H1 (cell line): ENCODE results near the gene E2F1. TPM values are rescaled to one million over a fixed set of nuclear protein-coding genes. Genes with fewer than 3 reads are reported as not detected.

Source experiments
- CTCF ChIA-PET: fragments of 300-600 bp; sonication (Branson Sonifier 250); formaldehyde crosslinking; loops from one replicate; lab custom pipeline; 2021; ENCODE audit not compliant: partially characterized antibody; lab: Charles Lee
- POLR2A ChIA-PET: fragments of 300-600 bp; sonication (Branson Sonifier 250); formaldehyde crosslinking; loops from one replicate; lab custom pipeline; 2021; ENCODE audit warnings: inconsistent platforms; ENCODE audit not compliant: partially characterized antibody; lab: Charles Lee
- DNase-seq, 2 experiments: peaks; one replicate each; pipeline versions ENCODE4 v3.0.0 to v3.0.0-alpha.2; 2010 to 2022; ENCODE audit warnings: low spot score in 2 of 2, low read depth in 1 of 2, mixed read lengths in 1 of 2
- FAIRE-seq: peaks from 2 replicates; lab custom pipeline; 2011; peaks lifted over from hg19 to GRCh38; lab: Jason Lieb, UNC
- H2AFZ ChIP-seq: 2 replicates; pipeline ENCODE4 v1.8.1; 2012; ENCODE audit warnings: low read length, inconsistent platforms
- H2AK5ac ChIP-seq: 2 replicates; pipeline ENCODE4 v1.6.1; 2013; ENCODE audit warnings: low read depth, low read length
- H2BK120ac ChIP-seq: replicated peaks from 2 replicates; pipeline ENCODE3; 2013; ENCODE audit warnings: low read depth, low read length, inconsistent platforms
- H2BK12ac ChIP-seq: 2 replicates; pipeline ENCODE4 v1.6.1; 2013; ENCODE audit warnings: low read depth, low read length
- H2BK15ac ChIP-seq: 2 replicates; pipeline ENCODE4 v1.6.1; 2013; ENCODE audit warnings: low read length
- H2BK20ac ChIP-seq: 2 replicates; pipeline ENCODE4 v1.6.1; 2013; ENCODE audit warnings: low read length
- H2BK5ac ChIP-seq: 2 replicates; pipeline ENCODE4 v1.6.1; 2013; ENCODE audit warnings: low read depth, low read length
- H3K14ac ChIP-seq: 2 replicates; pipeline ENCODE4 v1.6.1; 2013; ENCODE audit warnings: inconsistent platforms; ENCODE audit not compliant: insufficient read length
- H3K18ac ChIP-seq: 2 replicates; pipeline ENCODE4 v1.6.1; 2013; ENCODE audit warnings: low read length; ENCODE audit errors: extremely low read depth
- H3K23ac ChIP-seq: 2 replicates; pipeline ENCODE4 v1.6.1; 2013; ENCODE audit warnings: inconsistent platforms; ENCODE audit not compliant: insufficient read length
- H3K23me2 ChIP-seq: 2 replicates; pipeline ENCODE4 v1.6.1; 2013; ENCODE audit warnings: low read depth, low read length
- H3K27ac ChIP-seq: 2 replicates; pipeline ENCODE4 v1.6.1; 2011; ENCODE audit warnings: low read depth, low read length, inconsistent platforms
- H3K27me3 ChIP-seq, 4 experiments: replicated peaks in 1 of 4; 1 replicate in 1 of 4; 2 replicates in 3 of 4; pipeline versions ENCODE4 v1.6.1 to v1.8.1; 2011 to 2013; ENCODE audit warnings: low read length in 3 of 4, mild to moderate bottlenecking in 3 of 4, inconsistent platforms in 2 of 4, mixed read lengths in 2 of 4, moderate library complexity in 1 of 4; ENCODE audit not compliant: control insufficient read depth in 3 of 4, insufficient read depth in 3 of 4; ENCODE audit errors: extremely low read depth in 1 of 4
- H3K36me3 ChIP-seq, 4 experiments: 2 replicates each; pipeline versions ENCODE4 v1.6.1 to v1.8.1; 2011 to 2013; ENCODE audit warnings: mild to moderate bottlenecking in 4 of 4, low read length in 3 of 4, moderate library complexity in 2 of 4, control low read depth in 1 of 4, inconsistent platforms in 1 of 4; ENCODE audit not compliant: insufficient read depth in 4 of 4, control insufficient read depth in 2 of 4
- H3K4ac ChIP-seq: replicated peaks from 2 replicates; pipeline ENCODE3; 2013; ENCODE audit warnings: low read length, low read depth, mixed read lengths, inconsistent platforms; ENCODE audit not compliant: insufficient read length
- H3K4me1 ChIP-seq, 4 experiments: replicated peaks in 1 of 4; 1 replicate in 1 of 4; 2 replicates in 3 of 4; pipeline versions ENCODE4 v1.6.1 to v1.8.1; 2011 to 2013; ENCODE audit warnings: low read length in 3 of 4, inconsistent platforms in 2 of 4, mixed read lengths in 1 of 4; ENCODE audit not compliant: insufficient read depth in 4 of 4, control insufficient read depth in 3 of 4
- H3K4me2 ChIP-seq, 2 experiments: 2 replicates each; pipeline versions ENCODE4 v1.6.1 to v1.8.1; 2011 to 2013; ENCODE audit warnings: low read depth in 2 of 2, low read length in 2 of 2, control low read depth in 1 of 2, inconsistent platforms in 1 of 2, mild to moderate bottlenecking in 1 of 2; ENCODE audit not compliant: insufficient read depth in 1 of 2
- H3K4me3 ChIP-seq, 4 experiments: fragments of 200-600, 300-600 bp in 1 of 4; sonication (generic), shearing (Covaris generic), sonication (Bioruptor Twin) in 1 of 4; 2 replicates each; pipeline versions ENCODE4 v1.5.1 to v1.8.1; 2011 to 2016; ENCODE audit warnings: low read length in 4 of 4, low read depth in 3 of 4, control low read depth in 2 of 4, inconsistent platforms in 2 of 4, mild to moderate bottlenecking in 2 of 4, mixed read lengths in 1 of 4, moderate library complexity in 1 of 4; ENCODE audit not compliant: insufficient read depth in 2 of 4; ENCODE audit errors: extremely low read depth in 1 of 4
- H3K56ac ChIP-seq: replicated peaks from 2 replicates; pipeline ENCODE3; 2013; ENCODE audit warnings: low read depth, mild to moderate bottlenecking, mixed read lengths, low read length, inconsistent platforms; ENCODE audit not compliant: insufficient read length
- H3K79me1 ChIP-seq: 2 replicates; pipeline ENCODE4 v1.6.1; 2013; ENCODE audit warnings: low read depth, low read length, control low read depth
- H3K79me2 ChIP-seq, 2 experiments: 2 replicates each; pipeline versions ENCODE4 v1.6.1 to v1.8.1; 2012 to 2013; ENCODE audit warnings: low read length in 2 of 2, mild to moderate bottlenecking in 2 of 2, inconsistent platforms in 1 of 2; ENCODE audit not compliant: insufficient read depth in 2 of 2, control insufficient read depth in 1 of 2
- H3K9ac ChIP-seq, 4 experiments: replicated peaks in 1 of 4; 1 replicate in 1 of 4; 2 replicates in 3 of 4; pipeline versions ENCODE4 v1.6.1 to v1.8.1; 2011 to 2013; ENCODE audit warnings: low read depth in 3 of 4, low read length in 3 of 4, control low read depth in 2 of 4, mild to moderate bottlenecking in 2 of 4, moderate library complexity in 2 of 4, inconsistent platforms in 1 of 4; ENCODE audit errors: extremely low read depth in 1 of 4
- H3K9me3 ChIP-seq, 2 experiments: 2 replicates each; pipeline versions ENCODE4 v1.6.1 to v1.8.1; 2012 to 2013; ENCODE audit warnings: mild to moderate bottlenecking in 2 of 2, moderate library complexity in 2 of 2, control low read depth in 1 of 2, inconsistent platforms in 1 of 2, low read depth in 1 of 2, low read length in 1 of 2, mixed read lengths in 1 of 2; ENCODE audit not compliant: insufficient read depth in 2 of 2
- H4K20me1 ChIP-seq, 2 experiments: replicated peaks in 1 of 2; 2 replicates each; pipeline versions ENCODE3 to v1.8.1; 2011 to 2013; ENCODE audit warnings: inconsistent platforms in 2 of 2, low read length in 2 of 2, mild to moderate bottlenecking in 1 of 2; ENCODE audit not compliant: insufficient read depth in 2 of 2, control insufficient read depth in 1 of 2
- H4K5ac ChIP-seq: 2 replicates; pipeline ENCODE4 v1.6.1; 2013; ENCODE audit warnings: low read length, low read depth, mixed read lengths, inconsistent platforms; ENCODE audit not compliant: insufficient read length
- H4K8ac ChIP-seq: 2 replicates; pipeline ENCODE4 v1.8.0; 2013; ENCODE audit warnings: mild to moderate bottlenecking, moderate library complexity, low read length, inconsistent platforms; ENCODE audit not compliant: insufficient read depth; ENCODE audit errors: extremely low read depth
- H4K91ac ChIP-seq: replicated peaks from 2 replicates; pipeline ENCODE3; 2013; ENCODE audit warnings: low read length, mixed read lengths, inconsistent platforms; ENCODE audit not compliant: insufficient read length
- CEBPB ChIP-seq: IDR thresholded peaks from 2 replicates; pipeline ENCODE4 v1.6.1; 2012; ENCODE audit warnings: low read depth, low read length
- CTBP2 ChIP-seq: IDR thresholded peaks from 2 replicates; pipeline ENCODE4 v1.7.0; 2011; ENCODE audit warnings: borderline replicate concordance, mild to moderate bottlenecking, moderate library complexity, mixed read lengths, low read length; ENCODE audit not compliant: insufficient read depth, insufficient read length
- GABPA ChIP-seq: IDR thresholded peaks from 2 replicates; pipeline ENCODE4 v1.6.1; 2011; ENCODE audit warnings: mild to moderate bottlenecking, low read length, moderate library complexity, borderline replicate concordance; ENCODE audit not compliant: insufficient read depth
- JUN ChIP-seq: IDR thresholded peaks from 2 replicates; pipeline ENCODE4 v1.6.1; 2011; ENCODE audit warnings: low read depth, mild to moderate bottlenecking, improper control_type of control experiment, low read length
- NANOG ChIP-seq: IDR thresholded peaks from 2 replicates; pipeline ENCODE4 v1.6.1; 2011; ENCODE audit warnings: low read length, low read depth, mild to moderate bottlenecking, inconsistent platforms; ENCODE audit not compliant: insufficient read depth, poor library complexity, severe bottlenecking
- TBP ChIP-seq: IDR thresholded peaks from 2 replicates; pipeline ENCODE4 v1.6.1; 2011; ENCODE audit warnings: low read depth, low read length, improper control_type of control experiment
- WGBS, 2 experiments: shearing (Covaris generic) in 1 of 2; methylation state at CpG; one replicate each; pipeline versions ENCODE4 v1.1.6 to v1.1.7; 2013 to 2015; ENCODE audit warnings: low lambda C conversion rate in 2 of 2, mixed read lengths in 2 of 2, inconsistent platforms in 1 of 2, low coverage in 1 of 2, missing lambda C conversion rate in 1 of 2; ENCODE audit not compliant: insufficient replicate concordance in 2 of 2, insufficient coverage in 1 of 2, insufficient read length in 1 of 2; ENCODE audit errors: extremely low coverage in 1 of 2, missing lambda C conversion rate in 1 of 2; 5-methylcytosine and 5-hydroxymethylcytosine counted together
- polyA plus RNA-seq, 7 experiments: library from polyadenylated mRNA; depleted of rRNA in 3 of 7; stranded (reverse) in 5 of 7; unstranded in 2 of 7; fragments of >200 nt in 5 of 7; fragments of 200-250 nt in 2 of 7; gene quantifications; 1 replicate in 5 of 7; 2 replicates in 1 of 7; 4 replicates in 1 of 7; pipeline versions ENCODE4 v1.2.1 to v1.2.3, GENCODE V29; 2011 to 2013; ENCODE audit warnings: missing spikeins in 2 of 7, mixed read lengths in 2 of 7
- total RNA-seq: library from RNA; stranded (reverse); fragmentation: NEBNext Ultra II Directional; extraction: Animal tissue kit (Norgen Biotek cat#: 25700); gene quantifications from 2 replicates; pipeline ENCODE4 v1.2.1, GENCODE V29; 2021
- TF ChIP-seq, protein P1 (sequence below): IDR thresholded peaks from 2 replicates; pipeline ENCODE4 v1.6.1; 2012; ENCODE audit warnings: inconsistent platforms

Gene E2F1
- total and polyA plus RNA-seq, 2 of the 8 experiments (the other 6 are each of a cell fraction or from before 2014, with no cell fraction given): 33.4 to 35.8 TPM

- POLR2A ChIA-PET: interaction anchor here (2.8 kb wide), 1 partner anchor 14 kb away, joined by 10 read pairs; the partner anchor contains the start of gene NECAB3
- no peak overlapping the region for H2BK15ac ChIP-seq
- no peak overlapping the region for H2BK5ac ChIP-seq
- H3K9ac ChIP-seq: no peak overlapping the region
- no peaks in the 10 kb centered on the region for H3K36me3 ChIP-seq
- no peak overlapping the region for H2BK12ac ChIP-seq
- peaks cover 5% of the 10 kb centered on the region; the same call in 1 of the 2 replicates for H3K79me1 ChIP-seq
- CTCF ChIA-PET: interaction anchor here (1.4 kb wide), 1 partner anchor 14 kb away, joined by 4 read pairs; no protein-coding TSS in a partner anchor
- peaks cover 4 to 6% of the 10 kb centered on the region in 2 experiments for H4K20me1 ChIP-seq
- H3K56ac ChIP-seq: no peak overlapping the region
- peaks cover 0 to 11% of the 10 kb centered on the region in 2 experiments; a peak in 2 of 4 replicates for H3K79me2 ChIP-seq
- H2BK120ac ChIP-seq: no peak overlapping the region
- H3K27me3 ChIP-seq: peaks cover 0 to 9% (median 2%) of the 10 kb centered on the region in 4 experiments; a peak in 4 of 7 replicates
- H2BK20ac ChIP-seq: no peak overlapping the region
- TF ChIP-seq GABPA (no peak), NANOG (no peak), TBP (no peak), CEBPB (no peak), CTBP2 (no peak), JUN (no peak)
- TF ChIP-seq, protein P1, sequence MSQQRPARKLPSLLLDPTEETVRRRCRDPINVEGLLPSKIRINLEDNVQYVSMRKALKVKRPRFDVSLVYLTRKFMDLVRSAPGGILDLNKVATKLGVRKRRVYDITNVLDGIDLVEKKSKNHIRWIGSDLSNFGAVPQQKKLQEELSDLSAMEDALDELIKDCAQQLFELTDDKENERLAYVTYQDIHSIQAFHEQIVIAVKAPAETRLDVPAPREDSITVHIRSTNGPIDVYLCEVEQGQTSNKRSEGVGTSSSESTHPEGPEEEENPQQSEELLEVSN: no peak
- H3K27ac ChIP-seq: no peak overlapping the region
- no peak overlapping the region for H4K91ac ChIP-seq
- H3K23ac ChIP-seq: no peak overlapping the region
- H3K4me3 ChIP-seq: no peak overlapping the region
- H3K18ac ChIP-seq: no peak overlapping the region
- no peak overlapping the region for H3K14ac ChIP-seq
- no peaks in the 10 kb centered on the region for H3K9me3 ChIP-seq
- H3K4me1 ChIP-seq: peaks cover 0 to 26% (median 23%) of the 10 kb centered on the region in 4 experiments; a peak in 6 of 7 replicates
- H4K8ac ChIP-seq: no peak overlapping the region
- no peak overlapping the region for H2AK5ac ChIP-seq
- WGBS, 2 experiments: 74% methylated on average over 1 of the region's 1 CpG; no CpG with 5 or more reads in 1 of the 2 experiments
- H4K5ac ChIP-seq: no peak overlapping the region
- DNase-seq (no peak), FAIRE-seq (no peak)
- peaks cover 9% of the 10 kb centered on the region for H3K23me2 ChIP-seq
- H3K4me2 ChIP-seq: no peak overlapping the region
- H3K4ac ChIP-seq: no peak overlapping the region
- H2AFZ ChIP-seq: no peak overlapping the region
These were observed 3.3 kb upstream of the E2F1 start for GRCh38 chr20:33689493-33689892.
